Fibroblast of lung (primary cell): ENCODE results near the gene CD276.

Experiments used
- CTCF ChIP-seq, 2 donors: IDR thresholded peaks in 1 of 2; conservative IDR thresholded peaks in 1 of 2; 1 replicate in 1 of 2; 2 replicates in 1 of 2; pipeline ENCODE4 v1.5.1; 2011 to 2012; ENCODE audit warnings: low read length in 2 of 2, control low read depth in 1 of 2, inconsistent platforms in 1 of 2, low read depth in 1 of 2, mild to moderate bottlenecking in 1 of 2
- EZH2 ChIP-seq: IDR thresholded peaks from 2 replicates; pipeline ENCODE4 v1.5.1; 2012; ENCODE audit warnings: low read length, control low read depth, mild to moderate bottlenecking; ENCODE audit errors: missing control alignments

GRCh38 chr15:73757571-73757970 is 73.4 kb downstream of the CD276 start:
- TF ChIP-seq CTCF (conservative IDR thresholded peaks at IDR 0.05 in 1 of 2, IDR thresholded peaks at IDR 0.05 in 1 of 2; ENCODE audit: low read depth in 1 of 2, low read length in 2 of 2) (no peak), EZH2 (no peak)
